Measurements from ENCODE around the gene ZFP36L1.

DNA sequence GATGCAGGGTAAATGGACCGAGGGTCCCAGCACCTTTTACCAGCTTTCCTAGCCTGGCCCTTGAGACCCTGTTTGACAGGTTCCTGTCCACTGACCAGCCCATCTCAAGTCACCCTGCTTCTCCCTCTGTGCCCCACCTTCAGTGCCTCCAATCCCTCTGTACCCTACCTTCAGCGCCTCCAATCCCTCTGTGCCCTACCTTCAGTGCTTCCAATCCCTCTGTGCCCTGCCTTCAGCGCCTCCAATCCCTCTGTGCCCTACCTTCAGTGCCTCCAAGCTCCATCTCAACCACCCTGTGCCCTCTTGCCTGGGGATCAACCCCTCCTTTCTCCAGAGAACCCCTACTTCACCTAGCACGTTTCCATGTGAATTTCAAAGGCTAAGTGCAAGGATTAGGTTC is 54.3 kb downstream of the ZFP36L1 start:
- no peak for TF ChIP-seq POLR2A (IDR thresholded peaks at IDR 0.05)
- TF ChIP-seq, protein P1, sequence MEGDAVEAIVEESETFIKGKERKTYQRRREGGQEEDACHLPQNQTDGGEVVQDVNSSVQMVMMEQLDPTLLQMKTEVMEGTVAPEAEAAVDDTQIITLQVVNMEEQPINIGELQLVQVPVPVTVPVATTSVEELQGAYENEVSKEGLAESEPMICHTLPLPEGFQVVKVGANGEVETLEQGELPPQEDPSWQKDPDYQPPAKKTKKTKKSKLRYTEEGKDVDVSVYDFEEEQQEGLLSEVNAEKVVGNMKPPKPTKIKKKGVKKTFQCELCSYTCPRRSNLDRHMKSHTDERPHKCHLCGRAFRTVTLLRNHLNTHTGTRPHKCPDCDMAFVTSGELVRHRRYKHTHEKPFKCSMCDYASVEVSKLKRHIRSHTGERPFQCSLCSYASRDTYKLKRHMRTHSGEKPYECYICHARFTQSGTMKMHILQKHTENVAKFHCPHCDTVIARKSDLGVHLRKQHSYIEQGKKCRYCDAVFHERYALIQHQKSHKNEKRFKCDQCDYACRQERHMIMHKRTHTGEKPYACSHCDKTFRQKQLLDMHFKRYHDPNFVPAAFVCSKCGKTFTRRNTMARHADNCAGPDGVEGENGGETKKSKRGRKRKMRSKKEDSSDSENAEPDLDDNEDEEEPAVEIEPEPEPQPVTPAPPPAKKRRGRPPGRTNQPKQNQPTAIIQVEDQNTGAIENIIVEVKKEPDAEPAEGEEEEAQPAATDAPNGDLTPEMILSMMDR (IDR thresholded peaks at IDR 0.05), result no peak
